NK-92 treated with Interleukin-12 subunit alpha and Interleukin-12 subunit beta, amount 100 ng/mL, for 24 hours (cell line): ENCODE measurements around the gene RRN3.
"Not testable (repeated sequence)": the region's sequence is repeated elsewhere in the genome, so short reads cannot be mapped to it uniquely, and the experiment has no call there.

ENCODE experiments used
- DNase-seq: peaks from one replicate; lab custom pipeline; 2025; lab: John Stamatoyannopoulos, UW

Gene RRN3

DNA sequence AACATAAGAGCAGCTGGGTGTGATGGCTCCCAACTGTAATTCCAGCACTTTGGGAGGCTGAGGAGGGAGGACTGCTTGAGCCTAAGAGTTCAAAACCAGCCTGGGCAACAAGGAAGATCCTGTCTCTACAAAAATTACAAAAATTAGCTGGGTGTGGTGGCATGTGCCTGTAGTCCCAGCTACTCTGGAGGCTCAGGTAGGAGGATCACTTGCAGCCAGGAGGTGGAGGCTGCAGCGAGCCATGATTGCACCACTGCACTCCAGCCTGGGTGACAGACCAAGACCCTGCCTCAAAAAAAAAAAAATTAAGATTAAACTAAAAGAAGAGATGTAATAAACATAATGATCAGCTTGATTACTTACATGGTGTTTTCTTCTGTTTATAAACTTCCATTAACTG lies 43.6 kb downstream of the RRN3 start:
- not testable (repeated sequence) for DNase-seq

DNA sequence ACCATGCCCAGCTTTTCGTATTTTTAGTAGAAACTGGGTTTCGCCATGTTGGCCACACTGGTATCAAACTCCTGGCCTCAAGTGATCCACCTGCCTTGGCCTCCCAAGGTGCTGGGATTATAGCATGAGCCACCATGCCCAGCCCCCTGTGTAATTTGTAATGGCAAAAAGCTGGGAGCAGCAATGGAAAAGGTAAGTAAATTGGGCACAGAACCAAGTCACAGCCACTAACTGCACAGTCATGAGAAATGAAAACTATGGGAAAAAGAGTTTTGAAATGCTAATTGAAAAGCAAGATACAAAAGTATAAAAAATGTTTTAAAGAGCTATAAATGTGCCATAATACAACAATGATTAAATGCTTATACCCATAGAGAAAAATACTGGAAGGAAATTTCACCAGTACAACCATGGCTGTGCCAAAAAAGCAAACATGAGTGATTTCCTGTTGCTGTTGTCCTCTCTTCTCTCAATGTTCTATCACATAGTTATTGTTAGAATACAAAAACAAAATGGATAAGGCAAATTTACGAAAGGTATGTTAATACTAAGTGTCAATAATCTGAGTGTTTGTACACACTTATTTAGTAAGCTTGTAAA lies 44.4 kb downstream of the RRN3 start:
- DNase-seq: no peak

DNA sequence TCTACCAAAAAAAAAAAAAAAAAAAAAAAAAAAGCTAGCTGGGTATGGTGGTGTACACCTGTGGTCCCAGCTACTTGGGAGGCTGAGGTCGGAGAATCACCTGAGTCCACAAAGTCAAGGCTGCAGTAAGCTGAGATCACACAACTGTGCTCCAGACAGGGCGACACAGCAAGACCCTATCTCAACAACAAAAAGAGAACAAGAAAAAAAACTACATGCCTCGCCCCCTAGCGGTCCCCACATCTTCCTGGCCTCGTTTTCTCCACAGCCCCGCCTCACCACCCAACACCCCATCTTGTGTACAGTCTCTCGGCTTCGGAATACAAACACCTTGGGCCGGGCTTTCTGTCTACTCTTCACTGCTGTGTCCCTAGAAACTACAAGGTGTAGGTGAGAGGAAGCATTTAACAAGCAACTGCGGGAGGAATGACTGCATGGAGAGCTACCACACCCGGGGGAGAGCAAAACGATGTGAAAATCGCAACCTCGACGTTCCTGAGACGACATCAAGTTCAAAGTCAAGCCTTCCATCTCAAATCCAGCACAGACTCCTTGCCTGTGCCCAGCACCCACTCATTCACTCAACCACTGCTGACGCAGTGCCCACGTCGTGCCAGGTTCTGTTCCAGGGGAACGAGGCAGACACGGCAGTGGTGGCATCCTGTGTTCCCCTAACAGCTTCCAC lies 47.2 kb downstream of the RRN3 start:
- DNase-seq: no peak

DNA sequence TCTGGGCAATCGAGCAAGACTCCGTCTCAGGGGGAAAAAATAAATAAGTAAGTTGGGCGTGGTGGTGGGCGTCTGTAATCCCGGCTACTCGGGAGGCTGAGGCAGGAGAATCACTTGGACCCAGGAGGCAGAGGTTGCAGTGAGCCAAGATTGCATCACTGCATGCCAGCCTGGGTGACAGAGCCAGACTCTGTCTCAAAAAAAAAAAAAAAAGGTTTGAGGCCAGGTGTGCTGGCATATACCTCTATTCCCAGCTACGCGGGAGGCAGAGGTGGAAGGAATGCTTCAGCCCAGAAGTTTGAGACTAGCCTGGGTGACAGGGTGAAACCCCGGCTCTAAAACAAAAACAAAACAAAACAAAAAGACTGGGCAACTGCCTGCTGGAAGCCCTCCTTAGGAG lies 48.8 kb downstream of the RRN3 start:
- not testable (repeated sequence) for DNase-seq

DNA sequence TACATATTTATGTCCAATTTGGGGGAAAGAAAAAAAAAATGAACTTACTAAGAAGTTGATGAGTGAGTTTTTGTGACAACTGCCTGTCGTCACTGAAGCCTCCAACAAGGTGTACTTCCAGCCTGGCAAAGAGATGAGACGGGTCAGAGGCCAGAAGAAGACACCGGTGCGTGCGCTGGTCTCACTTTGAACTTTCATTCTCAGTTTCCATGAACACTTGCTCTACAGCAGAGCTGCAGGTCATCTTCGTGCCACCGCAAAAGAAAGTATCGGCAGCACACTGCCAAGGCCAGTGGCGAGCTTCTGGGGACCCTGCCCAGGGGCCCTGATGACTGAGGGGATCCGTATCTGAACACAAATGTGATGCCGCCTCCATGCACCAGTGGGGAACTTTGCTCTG lies 49.8 kb downstream of the RRN3 start:
- no peak for DNase-seq

DNA sequence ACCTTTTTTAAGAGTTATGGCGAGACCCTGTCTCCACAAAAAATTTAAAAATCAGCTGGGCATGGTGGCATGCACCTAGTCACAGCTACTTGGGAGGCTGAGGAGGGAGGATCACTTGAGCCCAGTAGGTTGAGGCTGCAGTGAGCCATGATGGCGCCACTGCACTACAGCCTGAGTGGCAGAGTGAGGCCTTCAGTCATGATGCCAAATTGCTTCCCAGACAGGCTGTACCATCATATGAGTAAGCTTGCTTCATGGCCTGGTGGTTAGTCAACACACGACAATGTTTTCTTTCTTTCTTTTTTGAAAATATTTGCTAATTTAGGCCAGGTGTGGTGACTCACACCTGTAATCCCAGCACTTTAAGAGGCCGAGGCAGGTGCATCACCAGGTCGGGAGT lies 50.7 kb downstream of the RRN3 start:
- no peak for DNase-seq

DNA sequence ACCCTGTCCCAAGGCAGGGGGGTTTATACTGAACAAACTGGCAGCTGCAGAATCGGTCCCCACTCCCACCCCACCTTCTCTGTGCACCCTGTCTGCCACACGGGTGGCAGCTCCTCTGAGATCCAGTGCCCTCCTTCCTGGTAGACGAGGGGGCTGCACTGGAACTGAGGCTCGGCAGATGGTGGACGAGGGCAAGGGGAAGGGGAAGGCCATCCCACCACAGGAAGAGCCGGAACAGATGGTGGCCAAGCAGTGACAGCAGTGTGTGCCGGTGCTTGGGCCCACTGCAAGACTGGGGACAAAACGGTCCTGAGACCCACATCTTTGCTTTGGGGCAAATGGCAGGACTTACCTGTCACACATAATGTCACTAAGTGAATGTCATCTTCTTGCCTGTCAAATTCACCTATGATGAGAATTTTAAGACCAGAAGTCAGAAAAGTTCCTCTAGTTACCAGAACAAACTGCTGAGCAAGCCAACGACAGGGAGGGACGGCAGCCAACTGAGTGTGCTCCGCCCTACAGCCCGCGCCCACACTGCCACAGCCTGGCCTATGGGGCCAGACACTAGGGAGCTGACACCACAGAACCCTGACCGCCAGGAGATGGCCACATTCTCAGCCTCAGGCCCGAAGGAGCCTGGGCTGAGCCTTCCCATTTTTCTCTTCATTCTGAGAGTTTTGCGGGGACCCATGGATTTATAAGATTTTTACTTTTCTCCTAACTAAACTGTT lies 52.6 kb downstream of the RRN3 start:
- DNase-seq: no peak

DNA sequence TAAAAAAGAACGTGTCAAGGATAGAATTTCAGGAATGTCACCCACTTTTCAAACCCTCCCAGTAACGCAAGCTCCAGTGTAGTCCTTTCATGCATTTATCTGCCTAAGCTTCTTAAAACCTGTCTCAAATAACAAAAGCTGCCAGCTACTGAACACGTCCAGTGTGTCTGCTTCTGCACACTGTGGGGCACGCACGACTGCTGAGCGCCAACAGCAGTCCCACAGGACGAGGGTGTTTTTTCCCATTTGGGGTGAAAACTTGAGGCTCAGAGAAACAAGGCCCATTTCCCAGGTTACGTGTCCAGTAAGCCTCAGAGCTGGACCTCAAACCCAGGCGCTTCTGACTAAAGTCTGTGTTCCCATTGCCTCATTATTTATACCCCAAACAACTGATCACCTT lies 55.4 kb downstream of the RRN3 start:
- DNase-seq: no peak

DNA sequence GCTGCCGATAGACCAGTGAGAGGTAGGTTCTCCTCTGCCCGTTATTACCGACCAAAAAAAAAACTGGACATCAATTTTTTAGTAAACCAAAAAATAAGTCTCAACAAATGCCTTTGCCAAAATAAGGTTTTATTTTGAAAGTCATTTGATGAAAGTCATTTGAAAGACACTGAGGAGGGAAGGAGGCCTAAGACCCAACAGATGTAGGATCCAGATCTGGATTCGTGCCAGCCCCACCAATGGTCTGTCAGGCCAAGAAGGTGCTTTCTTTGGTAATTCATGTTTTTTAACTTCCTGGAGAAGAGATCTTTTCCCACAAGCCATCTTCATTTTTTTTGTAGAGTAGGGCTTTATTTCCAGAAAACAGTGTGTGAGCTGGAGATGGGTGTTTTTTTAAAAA lies 56.3 kb downstream of the RRN3 start:
- no peak for DNase-seq

DNA sequence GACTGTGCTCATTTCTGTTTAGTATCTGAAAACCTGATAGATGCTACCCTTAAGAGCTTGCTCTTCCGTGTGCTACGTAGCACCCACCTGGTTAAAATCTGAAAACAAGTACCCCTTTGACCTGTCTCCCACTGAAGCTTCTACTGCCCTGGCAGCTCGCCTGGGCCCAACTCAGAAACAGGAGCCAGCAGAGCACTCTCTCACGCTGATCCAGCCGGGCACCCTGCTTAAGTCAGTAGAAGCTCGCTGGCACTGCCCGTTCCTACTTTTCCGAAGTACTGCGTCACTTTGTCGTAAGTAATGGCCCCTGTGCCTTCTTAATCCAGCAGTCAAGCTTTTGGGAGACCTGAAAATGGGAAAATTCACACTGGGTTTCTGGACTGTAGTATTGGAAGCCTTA lies 57.1 kb downstream of the RRN3 start:
- no peak for DNase-seq

DNA sequence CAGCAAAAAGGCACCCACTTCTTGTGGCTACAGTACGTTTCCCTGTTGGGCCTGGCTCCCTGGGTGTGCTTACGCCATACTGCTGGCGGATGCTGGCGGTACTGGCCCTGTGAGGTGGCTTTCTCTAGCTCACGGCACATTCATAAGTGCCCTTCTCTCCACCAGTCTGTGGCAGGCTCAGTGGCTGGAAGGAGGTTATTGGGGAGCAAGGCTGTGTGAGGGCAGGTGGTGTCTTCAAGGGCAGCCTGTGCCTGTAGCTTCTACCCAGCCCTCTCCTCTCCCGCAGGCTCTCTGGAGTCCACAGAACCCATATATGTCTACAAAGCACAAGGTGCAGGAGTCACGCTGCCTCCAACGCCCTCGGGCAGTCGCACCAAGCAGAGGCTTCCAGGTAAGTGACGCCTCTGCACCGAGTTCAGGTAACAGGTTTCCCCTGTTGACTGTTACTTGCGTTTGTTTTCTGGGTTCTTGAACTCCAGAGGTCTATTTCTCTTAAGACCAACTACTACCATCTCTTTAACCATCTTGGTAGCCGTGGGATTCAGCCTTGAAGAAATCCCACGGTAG lies 58.8 kb downstream of the RRN3 start:
- DNase-seq: no peak

DNA sequence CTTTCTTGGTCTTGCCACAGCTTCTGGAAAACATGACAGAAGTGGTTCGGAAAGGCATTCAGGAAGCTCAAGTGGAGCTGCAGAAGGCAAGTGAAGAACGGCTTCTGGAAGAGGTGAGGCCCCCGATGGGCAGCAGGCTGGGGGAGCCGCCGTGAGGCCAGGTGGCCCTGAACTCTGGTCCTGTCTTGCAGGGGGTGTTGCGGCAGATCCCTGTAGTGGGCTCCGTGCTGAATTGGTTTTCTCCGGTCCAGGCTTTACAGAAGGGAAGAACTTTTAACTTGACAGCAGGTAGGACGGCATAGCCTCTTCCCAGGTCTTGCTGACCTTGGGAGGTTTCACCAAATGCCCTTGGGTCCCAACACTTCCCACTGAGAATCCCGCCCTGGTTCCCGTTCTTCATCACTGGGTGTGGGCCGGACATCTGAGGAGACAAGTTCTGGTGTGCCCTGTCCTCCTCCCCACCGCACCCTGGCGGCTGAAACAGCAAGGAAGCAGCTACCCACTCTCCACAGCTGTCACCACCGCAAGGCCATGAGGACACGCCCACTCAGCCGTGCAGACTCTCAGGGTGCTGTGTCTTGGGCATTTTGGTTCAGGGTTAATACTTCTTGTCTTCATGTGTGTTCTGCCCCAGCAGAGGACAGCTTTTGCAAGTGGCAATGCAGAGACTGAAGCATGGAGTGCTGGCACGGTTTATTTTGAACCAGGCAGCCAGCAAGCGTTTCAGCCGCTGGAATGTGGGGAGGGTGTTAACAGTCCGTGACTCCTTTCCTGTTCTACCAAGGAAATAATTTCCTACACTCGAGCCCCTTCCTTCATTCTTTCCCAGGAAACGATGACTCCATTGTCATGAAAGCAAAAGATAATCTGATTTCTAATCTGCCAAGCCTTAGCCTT lies 59.6 kb downstream of the RRN3 start:
- no peak for DNase-seq

DNA sequence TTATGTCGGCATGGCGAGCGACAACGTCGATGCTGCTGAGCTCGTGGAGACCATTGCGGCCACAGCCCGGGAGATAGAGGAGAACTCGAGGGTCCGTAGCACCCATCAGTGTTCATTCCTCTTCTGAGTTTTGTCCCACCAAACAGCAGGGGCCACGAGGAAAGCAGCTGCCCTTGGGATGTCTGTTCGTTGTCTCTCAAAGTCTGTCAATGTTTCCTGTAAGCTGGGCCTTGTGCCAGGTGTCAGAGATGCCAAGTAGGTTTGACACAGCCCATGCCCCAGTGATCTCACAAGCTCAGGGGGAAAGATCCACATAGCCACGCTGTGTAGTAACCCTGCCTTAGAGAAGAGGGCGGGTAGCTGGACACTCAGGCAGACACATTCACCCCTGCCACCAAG lies 60.8 kb downstream of the RRN3 start:
- no peak for DNase-seq

DNA sequence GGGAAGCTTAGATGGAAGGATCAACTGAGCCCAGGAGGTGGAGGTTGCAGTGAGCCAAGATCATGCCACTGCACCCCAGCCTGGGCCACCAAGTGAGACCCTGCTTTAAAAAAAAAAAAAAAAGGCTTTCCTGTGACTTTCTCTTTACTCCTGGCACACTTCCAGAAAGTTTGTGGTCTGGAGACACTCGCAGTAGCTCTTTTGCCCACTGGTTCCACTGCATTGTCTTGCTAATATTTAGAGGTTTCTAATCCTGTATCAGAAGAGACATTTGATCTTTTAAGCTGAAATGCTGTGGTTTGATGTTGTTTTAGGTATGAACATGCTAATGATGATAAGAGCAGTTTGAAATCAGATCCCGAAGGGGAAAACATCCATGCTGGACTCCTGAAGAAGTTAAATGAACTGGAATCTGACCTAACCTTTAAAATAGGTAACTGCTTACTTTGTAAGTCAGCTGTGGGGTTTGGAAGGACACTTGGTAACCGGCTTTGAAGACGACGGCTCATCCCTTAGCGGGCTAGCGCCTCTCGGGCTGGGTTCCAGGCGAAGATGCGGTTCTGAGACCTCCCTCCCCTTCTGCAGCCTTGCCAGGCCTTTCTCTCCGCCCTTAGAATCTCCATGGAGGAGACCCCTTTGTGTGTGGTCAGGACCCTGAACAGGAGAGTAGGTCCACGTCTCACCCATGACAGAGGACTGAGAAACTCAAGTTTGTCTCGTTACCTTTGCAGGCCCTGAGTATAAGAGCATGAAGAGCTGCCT lies 61.3 kb downstream of the RRN3 start:
- no peak for DNase-seq

DNA sequence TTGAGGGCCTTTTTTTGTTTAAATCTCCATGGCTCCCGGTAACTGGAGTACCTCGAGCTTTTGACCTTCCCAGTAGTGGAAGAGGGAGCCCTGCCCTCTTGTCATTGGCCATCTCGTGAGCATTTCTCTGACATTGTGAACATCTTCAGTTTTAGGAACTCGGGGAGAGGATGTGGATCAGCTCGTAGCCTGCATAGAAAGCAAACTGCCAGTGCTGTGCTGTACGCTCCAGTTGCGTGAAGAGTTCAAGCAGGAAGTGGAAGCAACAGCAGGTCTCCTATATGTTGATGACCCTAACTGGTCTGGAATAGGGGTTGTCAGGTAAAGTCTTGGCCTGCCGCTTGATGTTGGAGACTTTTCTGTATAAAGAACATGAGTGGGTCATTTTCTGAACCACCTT lies 62.5 kb downstream of the RRN3 start:
- no peak for DNase-seq

DNA sequence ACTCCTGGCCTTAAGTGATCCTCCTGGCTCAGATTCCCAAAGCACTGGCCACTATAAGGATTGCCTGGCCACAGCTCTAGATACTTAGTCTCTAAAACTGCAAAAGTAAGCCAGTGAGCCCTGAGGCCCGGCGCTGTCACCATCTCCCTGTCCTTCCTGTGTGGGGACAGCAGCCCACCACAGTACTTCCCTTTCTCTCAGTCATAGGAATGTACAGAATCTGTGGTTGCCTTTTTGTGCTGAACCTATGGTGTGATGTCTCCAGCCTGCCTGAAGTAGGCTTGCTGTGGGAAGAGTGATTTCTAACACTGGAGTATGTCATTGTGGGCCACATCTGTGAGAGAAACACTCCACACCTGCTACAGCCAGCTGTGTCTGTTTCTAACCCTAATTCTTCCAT lies 62.9 kb downstream of the RRN3 start:
- DNase-seq: no peak

DNA sequence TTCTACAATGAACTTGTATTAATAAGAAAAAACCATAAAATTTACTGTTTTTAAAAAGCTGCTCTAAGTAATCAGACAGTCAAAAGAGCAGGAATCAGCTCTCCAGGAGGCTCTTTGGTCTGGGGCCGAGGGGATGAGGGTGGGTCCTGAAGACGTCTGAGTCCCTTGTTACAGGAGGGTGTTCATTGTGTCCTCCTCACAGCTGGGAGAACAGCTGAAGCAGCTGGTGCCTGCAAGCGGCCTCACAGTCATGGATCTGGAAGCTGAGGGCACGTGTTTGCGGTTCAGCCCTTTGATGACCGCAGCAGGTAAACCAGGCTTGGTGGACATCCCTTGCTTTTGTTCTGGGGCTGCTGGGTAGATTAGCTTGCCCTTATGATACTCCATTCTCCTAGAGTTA lies 64.3 kb downstream of the RRN3 start:
- DNase-seq: not testable (repeated sequence)

DNA sequence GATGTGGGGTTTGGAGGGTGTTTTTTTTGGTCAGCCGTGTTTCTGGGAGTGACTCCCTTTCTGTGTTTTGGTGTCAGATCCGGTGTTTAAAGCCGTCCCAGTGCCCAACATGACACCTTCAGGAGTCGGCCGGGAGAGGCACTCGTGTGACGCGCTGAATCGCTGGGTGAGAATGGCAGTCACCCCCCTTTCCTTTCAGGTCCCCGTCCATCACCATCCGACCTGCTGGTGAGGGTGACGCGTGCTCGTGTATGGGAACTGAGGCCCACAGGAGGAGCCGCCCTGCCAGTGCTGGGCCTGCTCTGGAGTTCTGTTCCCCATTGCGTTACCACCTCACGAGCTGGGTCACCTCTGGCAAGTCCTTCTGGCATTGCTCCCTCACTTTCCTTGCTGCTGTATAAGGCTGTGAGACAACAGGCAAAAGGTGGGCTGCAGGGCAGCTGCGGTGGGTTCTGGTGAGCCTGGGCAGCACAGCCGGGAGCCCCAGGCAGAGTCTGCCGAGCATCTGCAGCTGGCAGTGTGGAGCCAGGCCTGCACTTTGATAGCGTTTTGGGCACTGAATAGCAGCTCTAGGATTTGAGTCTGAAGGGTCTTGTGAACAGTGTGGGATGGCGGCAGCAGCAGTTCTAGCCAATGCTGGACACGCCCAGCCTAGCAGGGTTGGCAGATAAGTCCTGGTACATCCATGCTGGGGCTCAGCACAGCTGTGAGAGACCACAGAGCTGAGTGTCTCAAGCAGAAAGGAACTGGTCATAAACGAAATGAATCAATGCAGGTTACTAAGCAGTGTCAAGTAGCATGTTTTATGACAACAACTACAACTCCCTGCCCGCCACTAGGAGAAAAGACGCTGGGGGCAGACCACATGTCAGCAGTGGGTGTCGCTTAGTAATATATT lies 65.0 kb downstream of the RRN3 start:
- DNase-seq: not testable (repeated sequence)

DNA sequence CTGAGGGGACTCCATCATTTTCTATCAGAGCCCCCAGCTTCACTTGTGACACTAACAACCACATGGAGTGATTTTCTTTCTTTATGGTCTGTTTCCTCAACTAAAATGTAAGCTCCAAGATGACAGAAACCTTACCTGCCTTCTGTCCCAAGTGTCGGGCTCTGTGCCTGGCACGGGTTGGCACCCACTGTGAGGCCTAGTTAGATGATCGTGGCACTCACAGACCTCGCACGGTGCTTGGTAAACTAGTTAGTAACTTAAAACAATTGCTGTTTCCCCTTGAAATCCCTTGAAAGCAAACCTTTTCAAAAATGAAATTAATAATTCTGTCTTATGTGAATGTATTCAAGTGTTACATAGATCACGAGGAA lies 65.7 kb downstream of the RRN3 start:
- DNase-seq: not testable (repeated sequence)
